Fibroblast of lung (primary cell): ENCODE measurements around the gene PRKAG2.

Experiments
- EZH2 ChIP-seq: IDR thresholded peaks from 2 replicates; pipeline ENCODE4 v1.5.1; 2012; ENCODE audit warnings: low read length, control low read depth, mild to moderate bottlenecking; ENCODE audit errors: missing control alignments
- TF ChIP-seq, protein P1 (sequence below), 2 donors: IDR thresholded peaks in 1 of 2; conservative IDR thresholded peaks in 1 of 2; 1 replicate in 1 of 2; 2 replicates in 1 of 2; pipeline ENCODE4 v1.5.1; 2011 to 2012; ENCODE audit warnings: low read length in 2 of 2, control low read depth in 1 of 2, inconsistent platforms in 1 of 2, low read depth in 1 of 2, mild to moderate bottlenecking in 1 of 2

GRCh38 chr7:151899513-151900360 is 22.8 kb upstream of the PRKAG2 start:
- TF ChIP-seq, protein P1, sequence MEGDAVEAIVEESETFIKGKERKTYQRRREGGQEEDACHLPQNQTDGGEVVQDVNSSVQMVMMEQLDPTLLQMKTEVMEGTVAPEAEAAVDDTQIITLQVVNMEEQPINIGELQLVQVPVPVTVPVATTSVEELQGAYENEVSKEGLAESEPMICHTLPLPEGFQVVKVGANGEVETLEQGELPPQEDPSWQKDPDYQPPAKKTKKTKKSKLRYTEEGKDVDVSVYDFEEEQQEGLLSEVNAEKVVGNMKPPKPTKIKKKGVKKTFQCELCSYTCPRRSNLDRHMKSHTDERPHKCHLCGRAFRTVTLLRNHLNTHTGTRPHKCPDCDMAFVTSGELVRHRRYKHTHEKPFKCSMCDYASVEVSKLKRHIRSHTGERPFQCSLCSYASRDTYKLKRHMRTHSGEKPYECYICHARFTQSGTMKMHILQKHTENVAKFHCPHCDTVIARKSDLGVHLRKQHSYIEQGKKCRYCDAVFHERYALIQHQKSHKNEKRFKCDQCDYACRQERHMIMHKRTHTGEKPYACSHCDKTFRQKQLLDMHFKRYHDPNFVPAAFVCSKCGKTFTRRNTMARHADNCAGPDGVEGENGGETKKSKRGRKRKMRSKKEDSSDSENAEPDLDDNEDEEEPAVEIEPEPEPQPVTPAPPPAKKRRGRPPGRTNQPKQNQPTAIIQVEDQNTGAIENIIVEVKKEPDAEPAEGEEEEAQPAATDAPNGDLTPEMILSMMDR (conservative IDR thresholded peaks at IDR 0.05 in 1 of 2, IDR thresholded peaks at IDR 0.05 in 1 of 2; ENCODE audit: low read depth in 1 of 2, low read length in 2 of 2), result no peak
- no peak for TF ChIP-seq EZH2
